ENCODE data around the gene PI4K2A. TPM values are rescaled to one million over a fixed set of nuclear protein-coding genes. Genes with fewer than 3 reads are reported as not detected.

PI4K2A gene
- total RNA-seq = 1 to 10 TPM; 8.4 to 8.5 TPM

DNA sequence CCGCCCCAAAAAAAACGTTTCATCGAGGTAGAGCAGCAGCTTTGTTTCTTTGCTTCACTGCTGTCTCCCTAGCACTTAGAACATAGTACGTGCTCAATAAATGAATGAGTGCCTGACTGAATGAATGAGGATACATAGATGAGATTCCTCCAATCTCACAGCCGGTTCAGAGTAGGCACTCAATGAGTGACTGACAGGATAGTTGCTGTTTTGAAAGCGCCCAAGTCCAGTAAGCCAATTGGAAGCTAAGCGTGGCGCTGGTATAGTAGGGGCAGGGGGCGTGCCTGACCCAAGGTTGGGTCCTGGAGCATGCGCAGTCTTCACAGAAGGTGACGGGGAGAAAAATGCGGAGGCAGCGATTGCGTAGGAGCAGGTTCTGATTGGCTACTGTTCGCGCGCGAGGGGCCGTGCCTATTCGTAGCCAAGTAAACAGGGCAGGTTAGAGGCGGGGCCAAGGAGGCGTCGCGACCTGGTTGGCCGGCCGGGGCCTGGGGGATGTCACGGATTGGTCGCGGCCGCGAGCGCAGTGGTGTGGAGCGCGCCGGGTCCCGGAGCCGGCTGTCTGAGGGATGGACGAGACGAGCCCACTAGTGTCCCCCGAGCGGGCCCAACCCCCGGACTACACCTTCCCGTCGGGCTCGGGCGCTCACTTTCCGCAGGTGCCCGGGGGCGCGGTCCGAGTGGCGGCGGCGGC is at the start of gene PI4K2A:
Gene PI4K2A (plus strand): TSS at position 498 of the 694 bp plus-strand sequence. CDS start 72 bp downstream, at position 570.
- POLR2A ChIA-PET = interaction anchor here (0.7 to 1.4 kb wide), 2 partner anchors 40 to 321 kb away, joined by 3 to 5 read pairs; no protein-coding TSS in a partner anchor
- TF ChIP-seq CTCF (IDR thresholded peaks at IDR 0.05) = no peak
- CTCF ChIA-PET = interaction anchor here (0.6 to 2.3 kb wide), 4 partner anchors 11 to 68 kb away, joined by 3 to 5 read pairs (median 4); partner anchors contain the start of gene ANKRD2
- intact Hi-C loops (cut with micrococcal nuclease) = no loop called here
- ATAC-seq = peak; percentile 98
- peak; percentile 100 for DNase-seq
- Mint-ChIP-seq H3K9me3 (no peaks in the 10 kb centered on the region), H3K27me3 (no peaks in the 10 kb centered on the region), H3K36me3 (ENCODE audit: low read depth) (peaks cover 10% of the 10 kb centered on the region), H3K4me1 (ENCODE audit: low read depth) (peaks cover 22% of the 10 kb centered on the region), H3K27ac (peak within 1 kb of the TSS; percentile 86), H3K4me3 (peak within 1 kb of the TSS; percentile 96)

GRCh38 chr10:97590748-97591495 is 49.5 kb upstream of the PI4K2A start:
- intact Hi-C loops (cut with micrococcal nuclease) = no loop called here
- ATAC-seq = no peak
- H3K27ac Mint-ChIP-seq = no peak overlapping the region
- H3K4me1 Mint-ChIP-seq (ENCODE audit: low read depth) = no peaks in the 10 kb centered on the region
- no peak overlapping the region for H3K4me3 Mint-ChIP-seq
- TF ChIP-seq CTCF (IDR thresholded peaks at IDR 0.05) = no peak
- no peak for DNase-seq
- CTCF ChIA-PET = interaction anchor here (0.7 to 1.7 kb wide), 3 partner anchors 19 to 39 kb away, joined by 3 to 14 read pairs (median 3); partner anchors contain the start of gene ANKRD2
- no peaks in the 10 kb centered on the region for H3K9me3 Mint-ChIP-seq
- no peaks in the 10 kb centered on the region for H3K27me3 Mint-ChIP-seq
- H3K36me3 Mint-ChIP-seq (ENCODE audit: low read depth) = no peaks in the 10 kb centered on the region
- POLR2A ChIA-PET = interaction anchor here (0.7 to 0.8 kb wide), 2 partner anchors 9 to 224 kb away, joined by 3 to 5 read pairs; no protein-coding TSS in a partner anchor

DNA sequence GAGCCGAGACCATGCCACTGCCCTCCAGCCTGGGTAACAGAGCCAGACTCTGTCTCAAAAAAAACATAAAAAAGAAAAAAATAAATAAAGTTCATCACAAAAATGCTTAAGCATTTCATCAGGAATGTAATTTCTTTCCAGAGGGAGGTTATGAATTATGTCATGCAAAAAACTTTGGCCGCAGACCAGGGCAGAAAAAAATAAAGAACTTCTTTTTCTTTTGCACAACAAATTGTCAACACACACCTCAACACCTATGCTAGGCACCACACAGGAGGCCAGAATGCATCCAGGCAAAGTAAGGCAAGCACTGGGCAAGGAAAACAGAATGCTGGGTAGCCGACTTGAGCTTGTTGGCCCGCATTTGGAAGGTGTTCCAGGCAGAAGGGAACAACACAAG is 47.0 kb upstream of the PI4K2A start:
- no peak for TF ChIP-seq CTCF (IDR thresholded peaks at IDR 0.05)
- Mint-ChIP-seq H3K9me3 (no peaks in the 10 kb centered on the region), H3K36me3 (ENCODE audit: low read depth) (no peaks in the 10 kb centered on the region), H3K27me3 (no peaks in the 10 kb centered on the region), H3K4me1 (ENCODE audit: low read depth) (no peaks in the 10 kb centered on the region), H3K4me3 (no peak overlapping the region), H3K27ac (no peak overlapping the region)
- ChIA-PET CTCF (interaction anchor here (1.2 kb wide), 1 partner anchor 21 kb away, joined by 4 read pairs; the partner anchor contains the start of gene ANKRD2), POLR2A (no interaction called here)
- DNase-seq = no peak
- ATAC-seq = no peak
- intact Hi-C loops (cut with micrococcal nuclease) = no loop called here

GRCh38 chr10:97596101-97597082 is 44.1 kb upstream of the PI4K2A start:
- POLR2A ChIA-PET = interaction anchor here (0.7 kb wide), 1 partner anchor 16 kb away, joined by 3 read pairs; no protein-coding TSS in a partner anchor
- CTCF ChIA-PET = interaction anchor here (0.9 to 1.3 kb wide), 4 partner anchors 9 to 61 kb away, joined by 3 read pairs; partner anchors contain the start of genes ANKRD2 and HOGA1
- H3K4me1 Mint-ChIP-seq (ENCODE audit: low read depth) = no peaks in the 10 kb centered on the region

More at GRCh38 chr10:97596101-97597082, 44.1 kb upstream of the PI4K2A start:
- Mint-ChIP-seq H3K27me3 (no peaks in the 10 kb centered on the region), H3K36me3 (ENCODE audit: low read depth) (no peaks in the 10 kb centered on the region), H3K9me3 (no peaks in the 10 kb centered on the region), H3K4me3 (no peak overlapping the region), H3K27ac (no peak overlapping the region)
- no peak for ATAC-seq
- no peak for TF ChIP-seq CTCF (IDR thresholded peaks at IDR 0.05)
- intact Hi-C loops (cut with micrococcal nuclease) = no loop called here
- DNase-seq = no peak
